ENCODE results near the gene INSR. TPM values are rescaled to one million over a fixed set of nuclear protein-coding genes. Genes with fewer than 3 reads are reported as not detected.

The INSR gene
- total and polyA plus RNA-seq, 2 of the 8 experiments (the other 6 are each of a cell fraction or from before 2014, with no cell fraction given), result 13.1 to 48.7 TPM

DNA sequence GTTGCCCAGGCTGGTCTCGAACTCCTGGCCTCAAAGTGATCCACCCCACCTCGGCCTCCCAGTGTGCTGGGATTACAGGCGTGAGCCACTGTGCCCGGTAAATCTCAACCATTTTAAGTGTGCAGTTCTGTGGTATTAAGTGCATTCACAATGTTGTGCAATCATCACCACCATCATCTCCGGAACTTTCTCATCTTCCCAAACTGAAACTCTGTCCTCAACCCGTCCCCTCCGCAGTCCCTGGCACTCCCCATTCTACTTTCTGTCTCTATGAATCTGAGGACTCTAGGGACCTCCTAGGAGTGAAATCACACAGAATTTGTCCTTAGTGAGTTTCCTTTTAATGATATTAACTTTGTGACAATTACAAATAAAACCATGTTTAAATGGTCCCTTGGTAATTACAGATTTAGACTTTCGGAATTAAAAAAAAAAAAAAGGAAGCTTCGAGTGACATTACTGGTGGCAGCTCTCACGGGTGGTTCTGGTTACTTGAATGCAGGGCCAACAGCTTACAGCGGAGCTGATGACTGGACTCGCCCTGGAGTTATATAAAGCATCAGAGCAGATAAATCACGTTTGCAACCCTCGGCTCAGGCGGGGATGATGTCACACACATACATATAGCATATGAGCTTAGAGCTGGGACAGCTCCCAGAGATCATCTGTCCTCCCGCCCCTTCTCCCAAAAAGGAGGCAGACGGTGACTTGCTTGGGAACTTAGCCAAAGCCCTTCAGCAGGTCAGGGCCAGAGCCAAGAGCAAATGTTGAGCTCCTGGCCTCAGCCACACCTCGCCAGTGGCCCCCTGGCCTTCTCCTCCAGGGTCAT, 134.9 kb downstream of the INSR start (continued):
- TF ChIP-seq YY1 (IDR thresholded peaks at IDR 0.05; ENCODE audit: low read depth, low read length) (no peak), CTCF (IDR thresholded peaks at IDR 0.05; ENCODE audit: control extremely low read depth in 1 of 3, insufficient read depth in 1 of 3, low read depth in 1 of 3, low read length in 3 of 3) (no peak)

All from H1 (cell line).